Ishikawa (cell line): ENCODE results near the gene UBXN4.

Experiments used
- CEBPB ChIP-seq: IDR thresholded peaks from 2 replicates; pipeline ENCODE4 v1.6.1; 2012
- CREB1 ChIP-seq: IDR thresholded peaks from 2 replicates; pipeline ENCODE4 v1.6.1; 2012; ENCODE audit warnings: low read depth
- EGR1 ChIP-seq: IDR thresholded peaks from 2 replicates; pipeline ENCODE4 v1.6.1; 2012
- EP300 ChIP-seq: IDR thresholded peaks from 2 replicates; pipeline ENCODE4 v1.6.1; 2012; ENCODE audit warnings: borderline replicate concordance
- FOXM1 ChIP-seq: IDR thresholded peaks from 2 replicates; pipeline ENCODE4 v1.6.1; 2012; ENCODE audit warnings: low read depth, borderline replicate concordance
- MAX ChIP-seq: IDR thresholded peaks from 2 replicates; pipeline ENCODE4 v1.6.1; 2012
- NFIC ChIP-seq: IDR thresholded peaks from 2 replicates; pipeline ENCODE4 v1.6.1; 2012
- RAD21 ChIP-seq: IDR thresholded peaks from 2 replicates; pipeline ENCODE4 v1.6.1; 2012; ENCODE audit warnings: low read depth
- REST ChIP-seq: IDR thresholded peaks from 2 replicates; pipeline ENCODE4 v1.6.1; 2012; ENCODE audit warnings: low read depth, mild to moderate bottlenecking
- TAF1 ChIP-seq: IDR thresholded peaks from 2 replicates; pipeline ENCODE4 v1.6.1; 2012; ENCODE audit warnings: low read depth, mild to moderate bottlenecking
- TCF12 ChIP-seq: IDR thresholded peaks from 2 replicates; pipeline ENCODE4 v1.6.1; 2012; ENCODE audit warnings: low read depth
- TEAD4 ChIP-seq: IDR thresholded peaks from 2 replicates; pipeline ENCODE4 v1.6.1; 2012
- USF1 ChIP-seq: IDR thresholded peaks from 2 replicates; pipeline ENCODE4 v1.6.1; 2012
- YY1 ChIP-seq: IDR thresholded peaks from 2 replicates; pipeline ENCODE4 v1.6.1; 2012; ENCODE audit warnings: low read depth
- ZBTB7A ChIP-seq: IDR thresholded peaks from 2 replicates; pipeline ENCODE4 v1.6.1; 2012; ENCODE audit warnings: low read depth

UBXN4 gene

DNA sequence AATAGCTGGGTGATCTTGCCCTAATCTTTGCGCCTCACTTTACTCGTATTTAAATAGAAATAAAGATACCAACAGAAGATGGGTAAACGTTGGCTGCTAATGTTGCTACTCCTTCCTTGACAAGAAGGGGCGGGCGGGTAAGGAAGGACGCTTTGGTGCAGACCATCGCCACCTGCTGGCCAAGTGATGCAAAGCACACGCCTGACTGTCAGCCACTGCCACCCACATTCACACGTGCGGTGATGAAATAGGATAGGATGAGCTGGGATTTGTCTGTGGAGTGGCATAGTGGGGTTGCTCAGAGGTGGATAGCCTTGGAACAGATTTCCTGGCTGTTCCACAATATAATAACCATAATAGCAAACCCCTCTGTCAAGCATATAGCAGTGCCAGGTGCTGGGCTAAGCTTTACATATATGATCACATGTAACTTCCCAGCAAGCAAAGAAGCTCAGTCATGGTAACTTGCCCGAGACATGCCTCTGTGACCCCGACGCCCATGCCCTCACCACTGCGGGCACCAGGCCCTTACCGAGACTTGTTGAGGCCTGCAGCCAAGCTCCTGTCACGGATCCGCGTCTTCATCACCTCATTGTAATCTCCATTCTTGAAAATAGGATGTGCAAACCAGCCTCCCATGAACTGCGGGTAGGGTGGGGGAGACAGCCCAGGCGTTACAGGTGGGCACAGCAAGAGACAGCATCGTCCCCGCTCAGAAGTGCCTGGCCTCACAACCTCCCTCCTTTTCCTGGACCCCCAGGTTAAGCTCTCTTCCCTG, 56.0 kb downstream of the UBXN4 start:
- TF ChIP-seq CEBPB (no peak), CREB1 (no peak), FOXM1 (no peak), USF1 (no peak), TAF1 (no peak), NFIC (no peak), REST (no peak), RAD21 (peak; percentile 73), MAX (peak; percentile 72), TCF12 (no peak), ZBTB7A (no peak), YY1 (no peak)

- TF ChIP-seq MAX (no peak), USF1 (no peak), REST (no peak), EP300 (no peak), CREB1 (no peak), ZBTB7A (no peak), TEAD4 (no peak), TAF1 (no peak), YY1 (no peak), TCF12 (no peak), RAD21 (no peak), FOXM1 (no peak)
Measured at GRCh38 chr2:135798275-135798705, 56.6 kb downstream of the UBXN4 start.

DNA sequence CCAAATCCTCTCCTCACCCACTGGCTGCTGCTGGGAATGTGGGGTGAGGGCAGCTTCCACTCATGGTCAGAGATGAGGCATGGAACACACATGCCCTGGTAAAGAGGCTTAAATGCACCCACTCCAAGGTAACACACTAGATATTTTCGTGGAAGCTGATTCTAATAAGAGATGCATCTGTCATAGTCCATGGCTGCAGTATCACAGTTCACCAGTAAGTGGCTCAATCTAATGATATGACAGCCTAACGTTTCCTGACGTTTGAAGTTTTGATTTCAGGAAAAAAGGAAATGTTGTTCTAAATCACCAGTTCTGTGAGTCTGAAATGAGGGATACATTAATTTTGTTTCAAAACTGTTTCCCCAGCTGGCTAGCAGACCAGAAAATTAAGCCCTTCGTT, 57.1 kb downstream of the UBXN4 start:
- TF ChIP-seq EP300 (no peak), TCF12 (no peak)

DNA sequence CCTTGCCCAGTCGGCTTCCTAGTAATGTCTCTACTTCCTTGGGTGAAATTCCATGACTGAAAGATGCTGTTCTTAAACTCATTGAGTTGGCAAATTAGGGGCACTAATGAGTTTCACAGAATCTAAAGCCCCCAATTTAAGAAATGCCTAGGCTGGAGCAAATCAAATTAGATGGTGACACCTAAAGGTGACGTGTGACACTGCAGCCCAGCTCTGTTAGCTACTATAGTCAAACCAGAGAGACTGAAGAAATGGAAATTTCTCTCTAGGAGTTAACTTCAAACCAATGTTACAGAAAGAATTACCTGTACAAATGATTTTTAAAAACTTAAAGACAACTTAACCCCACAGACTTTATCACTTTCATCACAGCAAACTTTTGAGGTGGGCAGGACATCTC, 58.1 kb downstream of the UBXN4 start:
- no peak for TF ChIP-seq TAF1
- TF ChIP-seq CEBPB = no peak
- no peak for TF ChIP-seq EGR1
- no peak for TF ChIP-seq CREB1
- no peak for TF ChIP-seq REST
- no peak for TF ChIP-seq YY1
- TF ChIP-seq USF1 = no peak
- no peak for TF ChIP-seq TCF12
- no peak for TF ChIP-seq NFIC
- TF ChIP-seq EP300 = no peak
- TF ChIP-seq MAX = no peak
- TF ChIP-seq ZBTB7A = no peak
- no peak for TF ChIP-seq FOXM1
- TF ChIP-seq TEAD4 = no peak
- TF ChIP-seq RAD21 = no peak
